MM.1S (cell line): ENCODE data around the gene TTLL1.

Experiments used
- DNase-seq: peaks from one replicate; pipeline ENCODE4 v3.0.0-alpha.2; 2015
- H2AFZ ChIP-seq: fragments of 300-600 bp; sonication (generic); 2 replicates; pipeline ENCODE4 v1.6.0; 2016; ENCODE audit warnings: antibody characterized with exemption, low read length
- H3F3A ChIP-seq: fragments of 300-600 bp; sonication (generic); 2 replicates; pipeline ENCODE4 v1.6.1; 2016; ENCODE audit warnings: mild to moderate bottlenecking, antibody characterized with exemption, low read length, moderate library complexity, mixed read lengths; ENCODE audit not compliant: insufficient read depth
- H3K27ac ChIP-seq: fragments of 300-600 bp; sonication (generic); 2 replicates; pipeline ENCODE4 v1.5.1; 2016; ENCODE audit warnings: mild to moderate bottlenecking, low read length
- H3K27me3 ChIP-seq: fragments of 300-600 bp; sonication (generic); replicated peaks from 2 replicates; pipeline ENCODE4 v1.6.0; 2016; ENCODE audit warnings: low read length; ENCODE audit not compliant: insufficient read depth
- H3K36me3 ChIP-seq: fragments of 300-600 bp; sonication (generic); replicated peaks from 2 replicates; pipeline ENCODE4 v1.6.1; 2016; ENCODE audit warnings: mild to moderate bottlenecking, low read length, mixed read lengths; ENCODE audit not compliant: insufficient read depth
- H3K4me1 ChIP-seq: fragments of 300-600 bp; sonication (generic); 2 replicates; pipeline ENCODE4 v1.6.1; 2016; ENCODE audit warnings: low read length, mixed read lengths
- H3K4me2 ChIP-seq: fragments of 300-600 bp; sonication (generic); 2 replicates; pipeline ENCODE4 v1.6.0; 2016; ENCODE audit warnings: low read depth, low read length
- H3K4me3 ChIP-seq: fragments of 300-600 bp; sonication (generic); 2 replicates; pipeline ENCODE4 v1.5.1; 2016; ENCODE audit warnings: low read length, mixed read lengths
- H3K79me2 ChIP-seq: fragments of 300-600 bp; sonication (generic); 2 replicates; pipeline ENCODE4 v1.6.1; 2016; ENCODE audit warnings: mixed run types, low read length, mixed read lengths
- H3K9ac ChIP-seq: fragments of 300-600 bp; sonication (generic); 2 replicates; pipeline ENCODE4 v1.6.1; 2016; ENCODE audit warnings: low read length, mixed read lengths
- H3K9me2 ChIP-seq: fragments of 300-600 bp; sonication (generic); replicated peaks from 2 replicates; pipeline ENCODE4 v1.6.1; 2016; ENCODE audit warnings: mild to moderate bottlenecking, low read length, mixed read lengths; ENCODE audit not compliant: insufficient read depth
- H3K9me3 ChIP-seq: fragments of 300-600 bp; sonication (generic); replicated peaks from 2 replicates; pipeline ENCODE4 v1.6.1; 2016; ENCODE audit warnings: mild to moderate bottlenecking, low read length, mixed read lengths; ENCODE audit not compliant: insufficient read depth
- H4K20me1 ChIP-seq: fragments of 300-600 bp; sonication (generic); 2 replicates; pipeline ENCODE4 v1.6.1; 2016; ENCODE audit warnings: mild to moderate bottlenecking, low read length, moderate library complexity, mixed read lengths; ENCODE audit not compliant: insufficient read depth
- EZH2 ChIP-seq: fragments of 300-600 bp; sonication (generic); optimal IDR thresholded peaks from 2 replicates; pipeline ENCODE3; 2017; ENCODE audit warnings: low read depth, mild to moderate bottlenecking, antibody characterized with exemption, low read length, mixed read lengths
- EZH2phosphoT487 ChIP-seq: fragments of 300-600 bp; sonication (generic); IDR thresholded peaks from 2 replicates; pipeline ENCODE4 v1.6.1; 2018; ENCODE audit warnings: antibody characterized with exemption, low read length
- TF ChIP-seq, protein P1 (sequence below): fragments of 300-600 bp; sonication (generic); IDR thresholded peaks from 2 replicates; pipeline ENCODE4 v1.5.1; 2016; ENCODE audit warnings: antibody characterized with exemption, low read length, mixed read lengths

TTLL1 gene

DNA sequence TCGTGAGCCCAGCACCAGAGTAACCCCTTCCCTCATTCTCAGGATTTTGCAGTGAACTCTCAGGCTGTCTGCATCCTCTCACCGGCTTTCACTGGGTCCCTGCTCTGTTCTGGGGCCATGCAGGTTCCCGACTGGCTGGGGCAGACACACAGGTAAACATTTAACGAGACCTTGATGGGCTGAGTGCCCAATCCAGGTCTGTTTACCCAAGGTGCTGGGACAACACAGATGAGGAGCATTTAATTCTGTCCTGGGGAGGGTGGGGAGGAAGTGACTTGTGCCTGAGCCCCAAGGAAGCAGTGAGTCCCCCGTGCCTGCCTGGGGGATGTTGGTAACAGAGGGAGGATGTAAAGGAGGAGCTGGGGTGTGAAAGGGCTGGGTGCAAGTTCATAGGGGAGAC is 25.8 kb upstream of the TTLL1 start:
- Histone ChIP-seq H3F3A (no peaks in the 10 kb centered on the region), H3K27me3 (peaks cover 15% of the 10 kb centered on the region; the same call in 1 of the 2 replicates), H3K4me1 (peaks cover 3% of the 10 kb centered on the region; the same call in 1 of the 2 replicates), H3K27ac (no peak overlapping the region), H3K9ac (no peak overlapping the region), H3K4me2 (no peak overlapping the region), H3K9me2 (no peaks in the 10 kb centered on the region), H3K9me3 (no peaks in the 10 kb centered on the region), H3K79me2 (no peaks in the 10 kb centered on the region), H2AFZ (no peak overlapping the region), H3K4me3 (no peak overlapping the region), H3K36me3 (no peaks in the 10 kb centered on the region), H4K20me1 (no peaks in the 10 kb centered on the region)
- TF ChIP-seq, protein P1, sequence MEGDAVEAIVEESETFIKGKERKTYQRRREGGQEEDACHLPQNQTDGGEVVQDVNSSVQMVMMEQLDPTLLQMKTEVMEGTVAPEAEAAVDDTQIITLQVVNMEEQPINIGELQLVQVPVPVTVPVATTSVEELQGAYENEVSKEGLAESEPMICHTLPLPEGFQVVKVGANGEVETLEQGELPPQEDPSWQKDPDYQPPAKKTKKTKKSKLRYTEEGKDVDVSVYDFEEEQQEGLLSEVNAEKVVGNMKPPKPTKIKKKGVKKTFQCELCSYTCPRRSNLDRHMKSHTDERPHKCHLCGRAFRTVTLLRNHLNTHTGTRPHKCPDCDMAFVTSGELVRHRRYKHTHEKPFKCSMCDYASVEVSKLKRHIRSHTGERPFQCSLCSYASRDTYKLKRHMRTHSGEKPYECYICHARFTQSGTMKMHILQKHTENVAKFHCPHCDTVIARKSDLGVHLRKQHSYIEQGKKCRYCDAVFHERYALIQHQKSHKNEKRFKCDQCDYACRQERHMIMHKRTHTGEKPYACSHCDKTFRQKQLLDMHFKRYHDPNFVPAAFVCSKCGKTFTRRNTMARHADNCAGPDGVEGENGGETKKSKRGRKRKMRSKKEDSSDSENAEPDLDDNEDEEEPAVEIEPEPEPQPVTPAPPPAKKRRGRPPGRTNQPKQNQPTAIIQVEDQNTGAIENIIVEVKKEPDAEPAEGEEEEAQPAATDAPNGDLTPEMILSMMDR, result no peak
- no peak for TF ChIP-seq EZH2phosphoT487
- TF ChIP-seq EZH2, result no peak
- DNase-seq, result no peak

DNA sequence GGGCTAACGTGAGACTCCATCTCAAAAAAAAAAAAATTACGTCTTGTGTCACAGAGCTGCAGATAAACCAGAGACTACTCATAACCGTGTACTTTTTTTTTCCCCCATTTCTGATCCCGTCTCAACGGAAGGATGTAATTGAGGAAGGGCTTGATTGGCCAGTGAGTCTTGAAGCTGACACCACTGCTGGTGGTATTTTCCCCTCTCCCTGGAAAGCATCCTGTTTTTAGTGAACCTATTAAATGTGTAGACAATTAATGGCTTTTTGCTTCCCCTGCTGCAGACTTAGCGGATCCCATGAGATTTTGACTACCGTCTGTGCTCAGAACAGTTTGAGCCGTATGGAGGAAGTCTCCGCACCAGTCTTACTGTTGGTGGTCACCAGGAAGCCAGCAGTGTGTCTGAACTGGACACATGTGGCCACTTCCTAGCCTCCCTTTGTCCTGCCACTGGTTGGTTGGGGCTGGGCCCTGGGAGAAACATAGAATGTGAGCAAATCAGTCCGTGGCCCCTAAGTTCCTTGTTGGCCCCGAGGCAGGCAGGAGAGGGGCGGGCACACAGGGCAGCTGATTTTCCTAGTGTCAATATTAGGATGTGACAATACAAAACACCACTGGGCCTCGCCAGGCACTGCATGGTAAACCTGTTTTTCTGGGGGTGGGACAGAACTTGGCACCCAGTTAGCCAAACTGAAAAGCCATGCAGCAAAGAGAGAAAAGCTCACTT is 24.5 kb upstream of the TTLL1 start:
- Histone ChIP-seq H3K27me3 (peaks cover 17% of the 10 kb centered on the region; the same call in 1 of the 2 replicates), H2AFZ (no peak overlapping the region), H3K4me1 (peaks cover 3% of the 10 kb centered on the region; the same call in 1 of the 2 replicates), H3K9ac (no peak overlapping the region), H3K4me2 (no peak overlapping the region), H3F3A (no peaks in the 10 kb centered on the region), H3K9me2 (no peaks in the 10 kb centered on the region), H3K79me2 (no peaks in the 10 kb centered on the region), H3K36me3 (no peaks in the 10 kb centered on the region), H4K20me1 (no peaks in the 10 kb centered on the region), H3K27ac (no peak overlapping the region), H3K9me3 (no peaks in the 10 kb centered on the region), H3K4me3 (no peak overlapping the region)
- DNase-seq, result no peak
- TF ChIP-seq EZH2 (no peak), EZH2phosphoT487 (no peak)
- TF ChIP-seq, protein P1, result no peak

GRCh38 chr22:43110927-43111623 is 21.9 kb upstream of the TTLL1 start:
- Histone ChIP-seq H3K27ac (no peak overlapping the region), H3K4me3 (peak overlapping the region; percentile 74), H3K27me3 (peaks cover 17% of the 10 kb centered on the region; the same call in 1 of the 2 replicates), H3K9me2 (no peaks in the 10 kb centered on the region), H3K36me3 (no peaks in the 10 kb centered on the region), H4K20me1 (no peaks in the 10 kb centered on the region), H3K4me2 (peak overlapping the region; percentile 97), H2AFZ (peak overlapping the region; percentile 86), H3K79me2 (no peaks in the 10 kb centered on the region), H3K9ac (peak overlapping the region; percentile 52; the same call in 1 of the 2 replicates), H3F3A (no peaks in the 10 kb centered on the region), H3K9me3 (no peaks in the 10 kb centered on the region), H3K4me1 (peaks cover 3% of the 10 kb centered on the region; the same call in 1 of the 2 replicates)
- peak; percentile 34 for DNase-seq
- TF ChIP-seq EZH2phosphoT487 (no peak), EZH2 (no peak)
- TF ChIP-seq, protein P1, result no peak
